GM12865 (cell line): ENCODE data around the gene PGD.
"Not testable (repeated sequence)": the region's sequence is repeated elsewhere in the genome, so short reads cannot be mapped to it uniquely, and the experiment has no call there.

Experiments used
- DNase-seq: peaks from one replicate; pipeline ENCODE4 v3.0.0; 2010; ENCODE audit warnings: low read depth
- H3K4me3 ChIP-seq: 2 replicates; pipeline ENCODE4 v1.5.1; 2011; ENCODE audit warnings: mild to moderate bottlenecking, low read depth, low read length, control low read depth
- CTCF ChIP-seq: IDR thresholded peaks from 2 replicates; pipeline ENCODE4 v1.5.1; 2011; ENCODE audit warnings: low read length, control low read depth, low read depth, inconsistent platforms; ENCODE audit not compliant: insufficient read depth; ENCODE audit errors: missing control alignments

The PGD gene

DNA sequence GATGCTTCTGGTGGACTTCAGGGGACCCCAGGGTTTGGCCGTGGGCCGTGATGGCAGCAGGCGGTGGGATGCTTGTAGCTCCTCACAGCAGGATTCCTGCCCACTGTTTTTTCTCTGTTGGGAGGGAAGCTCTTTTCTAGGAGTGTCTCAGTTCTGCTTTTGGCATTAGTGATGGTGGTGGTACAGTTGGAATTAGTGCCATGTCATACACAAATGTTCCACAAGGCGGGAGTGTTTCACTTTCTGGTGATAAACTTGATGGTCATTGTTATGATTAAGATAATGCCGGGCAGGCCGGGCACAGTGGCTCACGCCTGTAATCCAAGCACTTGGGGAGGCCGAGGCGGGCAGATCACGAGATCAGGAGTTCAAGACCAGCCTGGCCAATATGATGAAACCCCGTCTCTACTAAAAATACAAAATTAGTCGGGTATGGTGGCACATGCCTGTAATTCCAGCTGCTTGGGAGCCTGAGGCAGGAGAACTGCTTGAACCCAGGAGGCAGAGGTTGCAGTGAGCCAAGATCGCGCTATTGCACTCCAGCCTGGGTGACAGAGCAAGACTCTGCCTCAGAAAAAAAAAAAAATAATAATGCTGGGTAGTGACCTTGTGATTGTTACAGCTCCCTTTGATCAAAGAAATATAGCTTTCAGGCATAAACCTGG, 21.4 kb upstream of the PGD start:
- DNase-seq: peak; percentile 61
- H3K4me3 ChIP-seq: not testable (repeated sequence)
- peak; percentile 58 for TF ChIP-seq CTCF

DNA sequence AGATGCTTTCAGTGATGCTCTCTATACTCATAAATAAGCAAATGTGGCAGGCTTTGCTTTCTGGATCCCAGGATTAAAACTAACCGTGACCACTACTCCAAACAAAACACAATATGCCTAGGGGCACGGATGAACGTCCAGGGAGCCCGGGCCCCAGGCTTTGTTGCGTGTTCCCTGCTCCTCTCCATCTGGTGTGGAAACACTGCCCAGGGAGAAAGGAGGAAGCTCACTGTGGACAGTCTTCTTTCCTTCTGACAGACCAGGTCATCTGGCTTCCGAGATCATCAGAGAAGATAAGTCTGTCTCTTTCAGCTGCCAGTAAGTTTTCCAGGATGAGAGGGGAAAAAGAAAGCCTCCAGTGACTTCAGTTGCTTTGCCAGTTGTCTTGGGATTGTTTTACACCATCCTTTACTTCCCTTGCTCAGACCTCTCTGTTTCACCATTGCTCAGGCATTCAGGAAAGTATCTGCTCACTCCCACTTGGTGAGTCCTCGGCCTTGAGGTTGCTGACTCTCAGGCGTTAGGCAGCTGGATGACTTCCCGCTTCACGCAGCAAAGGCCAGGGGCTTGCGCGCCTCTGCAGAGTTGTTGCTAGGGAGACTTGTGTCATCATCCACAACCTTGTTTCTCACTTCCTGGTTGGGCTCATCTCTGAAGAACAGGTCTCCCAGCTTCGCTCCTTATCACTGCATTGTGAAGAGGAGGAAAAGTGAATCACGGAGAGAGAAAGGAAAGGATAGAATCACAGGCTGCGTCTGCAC, 20.6 kb upstream of the PGD start:
- H3K4me3 ChIP-seq: no peak overlapping the region
- peak; percentile 9 for DNase-seq
- TF ChIP-seq CTCF: no peak

DNA sequence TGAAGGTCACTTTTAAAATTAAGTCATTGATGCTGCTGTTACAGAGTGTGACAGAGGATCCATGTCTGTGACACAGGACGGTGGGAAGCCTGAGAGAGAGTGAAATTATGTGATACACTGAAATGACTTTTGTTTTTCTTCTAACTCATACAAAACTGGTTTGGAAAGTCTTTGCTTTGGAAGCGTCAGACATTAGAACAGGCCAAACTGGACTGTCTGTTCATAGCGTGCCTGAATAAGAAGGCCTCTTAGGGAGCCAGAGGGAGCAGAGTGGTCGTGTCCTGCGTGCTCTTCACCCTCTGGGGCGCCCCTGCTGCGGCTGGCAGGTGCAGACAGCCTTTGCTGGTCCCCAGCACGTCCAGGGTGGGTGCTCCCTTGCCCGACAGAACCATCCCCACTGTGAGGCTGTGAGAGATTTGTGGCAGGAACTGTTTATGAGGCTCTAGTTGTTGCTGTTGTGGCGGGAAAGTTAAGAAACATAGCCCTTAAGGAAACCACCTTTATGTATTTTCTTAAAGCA, 19.7 kb upstream of the PGD start:
- DNase-seq: no peak
- no peak overlapping the region for H3K4me3 ChIP-seq
- no peak for TF ChIP-seq CTCF

DNA sequence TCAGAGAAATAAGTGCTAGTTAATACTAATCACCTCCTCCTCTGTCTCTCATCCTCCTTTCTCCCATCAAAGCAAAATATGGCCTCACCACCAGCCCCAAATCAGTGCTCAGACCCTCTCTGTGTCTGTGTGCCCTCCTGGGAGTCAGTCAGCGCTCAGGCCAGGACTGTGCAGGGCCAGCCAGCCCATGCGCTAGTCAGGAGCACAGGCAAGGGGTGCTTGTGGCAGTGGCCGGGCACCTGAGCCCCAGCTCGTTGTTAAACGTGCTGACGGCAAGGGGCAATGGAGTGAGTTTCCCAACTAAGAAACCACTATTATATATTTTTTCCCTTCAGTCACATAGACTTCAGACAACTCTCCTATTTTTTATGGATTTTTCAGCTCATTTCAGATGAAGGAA, 19.2 kb upstream of the PGD start:
- TF ChIP-seq CTCF: no peak
- no peak for DNase-seq
- H3K4me3 ChIP-seq: no peak overlapping the region

DNA sequence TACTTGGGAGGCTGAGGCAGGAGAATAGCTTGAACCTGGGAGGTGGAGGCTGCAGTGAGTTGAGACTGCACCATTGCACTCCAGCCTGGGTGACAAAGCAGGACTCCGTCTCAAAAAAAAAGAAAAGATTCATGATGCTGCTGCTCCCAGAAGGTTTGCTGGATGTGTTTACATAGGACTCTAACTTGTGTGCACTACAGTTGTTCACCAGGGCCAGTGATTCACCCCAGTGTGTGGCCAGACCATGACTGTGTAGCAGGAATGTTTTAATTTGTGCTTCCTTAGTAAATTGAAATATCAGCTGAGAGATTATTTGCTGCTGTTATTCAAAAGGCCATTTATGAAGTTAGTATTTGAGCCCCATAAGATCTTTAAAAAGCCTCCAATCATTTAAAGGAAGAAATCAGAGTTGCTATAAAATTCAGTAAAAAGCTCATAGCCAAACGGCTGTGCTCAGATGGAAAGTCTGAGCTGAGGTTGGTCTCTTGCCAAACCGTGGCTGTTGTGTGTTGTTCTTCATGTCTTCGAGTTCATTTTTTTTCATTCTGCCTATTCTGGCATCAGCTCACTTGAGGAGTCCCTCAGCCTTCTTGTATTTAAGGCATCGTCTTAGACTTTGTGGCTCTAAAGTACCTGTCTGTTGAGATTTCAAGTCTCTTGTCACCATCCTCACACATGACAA, 18.1 kb upstream of the PGD start:
- TF ChIP-seq CTCF: no peak
- no peak for DNase-seq
- H3K4me3 ChIP-seq: no peak overlapping the region

GRCh38 chr1:10383630-10384029, 15.2 kb upstream of the PGD start:
- no peak for DNase-seq
- no peak for TF ChIP-seq CTCF
- H3K4me3 ChIP-seq: no peak overlapping the region
